Activated naive CD8-positive, alpha-beta T cell treated with anti-CD3 and anti-CD28 coated beads for 36 hours (primary cell): ENCODE measurements around the gene CCDC12. TPM values are rescaled to one million over a fixed set of nuclear protein-coding genes. Genes with fewer than 3 reads are reported as not detected.

ENCODE experiments used
- DNase-seq: peaks from one replicate; pipeline ENCODE4 v3.0.0; 2021
- H3K27ac Mint-ChIP-seq: one replicate; pipeline ENCODE4 v1.8.0; 2022; ENCODE audit warnings: mild to moderate bottlenecking, moderate library complexity, mixed read lengths
- H3K27me3 Mint-ChIP-seq: one replicate; pipeline ENCODE4 v1.8.0; 2022; ENCODE audit warnings: mild to moderate bottlenecking, mixed read lengths
- H3K36me3 Mint-ChIP-seq: one replicate; pipeline ENCODE4 v1.8.0; 2021; ENCODE audit warnings: mild to moderate bottlenecking, mixed read lengths
- H3K4me1 Mint-ChIP-seq: one replicate; pipeline ENCODE4 v1.8.0; 2021; ENCODE audit warnings: mixed read lengths
- H3K4me3 Mint-ChIP-seq: one replicate; pipeline ENCODE4 v1.8.0; 2022; ENCODE audit warnings: mild to moderate bottlenecking, moderate library complexity, mixed read lengths
- H3K9me3 Mint-ChIP-seq: one replicate; pipeline ENCODE4 v1.8.0; 2022; ENCODE audit warnings: mixed read lengths
- total RNA-seq, 2 experiments: library from RNA; stranded (reverse); gene quantifications; one replicate each; pipeline ENCODE4 v1.2.3, GENCODE V29; 2021

CCDC12 gene
- total RNA-seq, 2 experiments from 2014 or later = 48.8 to 55.4 TPM

DNA sequence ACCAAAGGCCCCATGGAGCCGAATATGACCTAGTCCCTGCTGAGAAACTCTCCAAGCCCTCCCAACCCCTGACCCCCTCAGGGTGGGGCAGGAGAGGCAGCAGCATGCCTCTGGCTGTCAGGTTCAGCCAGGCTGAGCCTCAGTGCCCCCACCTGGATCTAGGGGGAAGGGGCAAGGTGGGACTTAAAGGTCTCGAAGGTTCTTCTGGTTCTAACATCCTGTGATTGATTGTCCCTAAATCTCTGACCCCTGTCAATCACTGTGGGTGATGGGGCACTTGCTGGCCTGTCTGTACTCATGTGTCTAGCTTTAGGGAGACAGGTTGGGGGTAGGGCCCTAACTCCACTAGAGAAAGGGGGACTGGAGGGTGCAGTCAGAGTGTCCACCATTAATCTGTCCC is 16.7 kb upstream of the CCDC12 start:
- H3K4me1 Mint-ChIP-seq = peaks cover 16% of the 10 kb centered on the region
- no peaks in the 10 kb centered on the region for H3K9me3 Mint-ChIP-seq
- no peak overlapping the region for H3K27ac Mint-ChIP-seq
- no peak overlapping the region for H3K4me3 Mint-ChIP-seq
- no peaks in the 10 kb centered on the region for H3K27me3 Mint-ChIP-seq
- DNase-seq = no peak
- peaks cover 25% of the 10 kb centered on the region for H3K36me3 Mint-ChIP-seq

DNA sequence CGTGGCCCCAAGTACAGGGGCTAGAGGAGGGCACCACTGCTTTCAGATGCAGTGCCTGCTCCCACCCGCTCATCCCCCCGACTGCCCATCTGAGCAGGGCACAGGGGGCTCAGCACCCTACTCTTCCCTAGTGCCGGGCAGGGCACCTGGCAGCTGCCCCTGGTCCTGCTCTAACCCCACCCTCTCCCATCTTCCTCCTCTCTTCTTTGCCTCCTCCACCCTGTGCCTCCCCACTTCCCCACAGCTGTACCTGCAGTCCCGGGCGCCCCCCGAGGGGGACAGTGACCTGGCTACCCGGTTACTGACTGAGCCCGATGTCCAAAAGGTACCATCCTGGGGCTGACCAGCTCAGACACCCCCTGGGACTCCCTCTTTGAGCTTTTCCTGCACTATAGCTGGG is 15.7 kb upstream of the CCDC12 start:
- Mint-ChIP-seq H3K9me3 (no peaks in the 10 kb centered on the region), H3K27ac (no peak overlapping the region), H3K4me1 (peaks cover 20% of the 10 kb centered on the region), H3K36me3 (peaks cover 17% of the 10 kb centered on the region), H3K27me3 (no peaks in the 10 kb centered on the region), H3K4me3 (no peak overlapping the region)
- DNase-seq = no peak

DNA sequence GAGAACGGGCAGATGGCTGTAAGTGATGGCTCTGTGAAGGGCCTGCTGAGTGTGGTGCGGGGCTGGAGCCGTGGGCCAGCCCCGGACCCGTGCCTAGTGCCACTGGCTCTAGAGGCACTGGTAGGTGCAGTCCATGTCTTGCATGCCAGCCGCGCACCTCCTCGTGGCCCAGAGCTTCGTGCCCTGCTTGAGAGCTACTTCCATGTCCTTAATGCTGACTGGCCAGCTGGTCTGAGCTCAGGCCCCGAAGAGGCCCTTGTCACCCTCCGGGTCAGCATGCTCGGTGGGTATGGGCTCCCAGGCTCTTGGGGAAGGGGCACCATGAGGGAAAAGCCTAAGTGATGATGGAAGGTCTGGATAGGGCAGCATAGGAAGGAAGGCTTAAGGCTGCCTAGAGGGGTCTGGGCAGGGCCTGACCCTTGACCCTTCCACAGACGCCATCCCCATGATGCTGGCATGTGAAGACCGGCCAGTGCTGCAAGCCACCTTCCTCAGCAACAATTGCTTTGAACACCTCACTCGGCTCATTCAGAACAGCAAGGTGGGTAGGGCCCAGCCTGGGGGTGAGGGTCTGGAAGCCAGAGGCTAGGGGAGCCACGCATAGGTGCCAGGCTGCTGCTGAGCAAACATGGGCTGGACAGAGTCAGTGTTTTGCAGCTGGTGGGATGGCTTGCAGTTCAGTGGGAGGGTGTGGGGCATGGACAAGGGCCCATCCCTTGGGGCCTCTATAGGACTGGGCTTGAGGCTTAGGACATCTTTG is 15.0 kb upstream of the CCDC12 start:
- no peak overlapping the region for H3K4me3 Mint-ChIP-seq
- peaks cover 18% of the 10 kb centered on the region for H3K36me3 Mint-ChIP-seq
- peaks cover 21% of the 10 kb centered on the region for H3K4me1 Mint-ChIP-seq
- no peaks in the 10 kb centered on the region for H3K9me3 Mint-ChIP-seq
- H3K27me3 Mint-ChIP-seq = no peaks in the 10 kb centered on the region
- no peak overlapping the region for H3K27ac Mint-ChIP-seq
- DNase-seq = no peak

DNA sequence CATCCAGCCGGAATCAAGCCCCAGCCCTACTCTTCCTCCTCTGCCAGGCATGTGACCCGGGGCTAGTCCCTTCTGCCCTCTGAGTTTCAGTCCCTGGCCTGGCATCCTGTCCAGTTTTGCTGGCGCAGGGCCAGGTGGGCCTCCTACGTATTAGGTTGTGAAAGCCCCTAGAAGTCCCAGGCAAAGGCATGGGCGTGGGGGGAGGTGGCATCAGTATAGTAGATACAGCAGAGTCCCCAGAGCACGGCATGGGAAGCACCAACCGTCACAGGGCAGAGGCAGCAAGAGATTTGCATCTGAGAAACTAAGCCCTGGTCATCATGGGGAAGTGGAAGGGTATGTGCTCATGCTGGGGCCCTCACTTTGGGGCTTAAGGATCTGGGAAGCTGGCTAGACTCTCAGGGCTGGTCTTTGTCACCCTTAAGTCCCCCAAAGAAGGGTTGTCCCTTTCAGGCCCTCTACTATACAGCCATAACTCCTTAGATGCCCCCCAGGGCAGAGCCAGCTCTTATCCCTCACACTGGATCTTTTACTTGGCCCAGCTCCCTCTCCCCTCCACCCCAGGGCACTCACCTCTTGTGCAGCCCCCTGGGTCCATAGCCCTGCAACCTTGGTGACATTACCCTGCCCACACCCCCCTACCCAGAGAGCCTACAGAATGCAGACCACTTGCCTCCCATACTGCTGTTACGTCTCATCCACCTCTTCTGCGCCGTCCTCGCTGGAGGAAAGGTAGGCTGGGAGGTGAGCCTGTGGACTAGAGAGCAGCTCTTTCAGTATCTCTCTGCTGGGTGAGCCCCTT is 14.2 kb upstream of the CCDC12 start:
- H3K27ac Mint-ChIP-seq = no peak overlapping the region
- H3K4me3 Mint-ChIP-seq = no peak overlapping the region
- no peaks in the 10 kb centered on the region for H3K9me3 Mint-ChIP-seq
- H3K36me3 Mint-ChIP-seq = peaks cover 18% of the 10 kb centered on the region
- H3K27me3 Mint-ChIP-seq = no peaks in the 10 kb centered on the region
- peaks cover 29% of the 10 kb centered on the region for H3K4me1 Mint-ChIP-seq
- no peak for DNase-seq

DNA sequence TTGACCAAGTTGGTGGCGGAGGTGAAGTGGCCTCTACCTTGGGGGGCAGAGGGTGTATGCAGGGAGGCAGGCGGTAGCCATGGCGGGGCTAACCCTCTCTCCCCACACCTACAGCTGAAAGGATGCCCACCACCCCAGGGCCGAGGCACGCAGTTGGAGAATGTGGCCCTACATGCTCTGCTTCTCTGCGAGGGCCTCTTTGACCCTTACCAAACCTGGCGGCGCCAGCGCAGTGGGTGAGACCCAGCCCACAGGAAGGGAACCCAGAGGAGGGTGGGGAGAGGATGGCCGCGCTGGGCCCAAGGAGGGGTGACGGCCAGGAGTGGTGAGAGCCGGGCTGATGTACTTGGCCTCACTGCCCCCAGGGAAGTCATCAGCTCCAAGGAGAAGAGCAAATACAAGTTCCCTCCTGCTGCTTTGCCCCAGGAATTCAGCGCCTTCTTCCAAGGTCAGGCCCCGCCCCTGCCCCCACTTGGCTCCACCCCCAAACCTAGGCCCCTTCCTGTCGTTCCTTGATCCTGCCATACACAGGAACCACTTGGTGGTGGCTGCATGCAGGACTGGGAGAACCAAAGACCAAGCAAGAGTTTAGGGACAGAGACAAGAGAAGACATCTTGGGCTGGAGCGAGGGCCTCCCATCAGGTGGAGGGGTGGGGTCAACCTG is 12.7 kb upstream of the CCDC12 start:
- Mint-ChIP-seq H3K27ac (no peak overlapping the region), H3K9me3 (no peaks in the 10 kb centered on the region), H3K4me3 (no peak overlapping the region), H3K4me1 (peaks cover 41% of the 10 kb centered on the region), H3K36me3 (peaks cover 22% of the 10 kb centered on the region), H3K27me3 (no peaks in the 10 kb centered on the region)
- no peak for DNase-seq

DNA sequence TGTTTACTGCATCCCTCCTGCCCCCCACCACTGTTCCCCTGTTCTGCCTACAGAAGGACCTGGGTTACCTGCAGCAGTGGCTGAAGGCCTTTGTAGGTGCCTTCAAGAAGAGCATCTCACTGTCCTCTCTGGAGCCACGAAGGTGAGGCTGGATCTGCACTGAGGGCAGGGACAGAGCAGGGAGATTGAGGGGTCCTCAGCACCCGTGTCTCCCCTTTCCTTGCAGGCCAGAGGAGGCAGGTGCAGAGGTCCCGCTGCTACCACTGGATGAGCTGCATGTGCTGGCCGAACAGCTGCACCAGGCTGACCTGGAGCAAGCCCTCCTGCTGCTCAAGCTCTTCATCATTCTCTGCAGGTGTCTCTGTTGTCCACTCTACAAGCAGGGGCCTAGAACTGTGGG is 12.1 kb upstream of the CCDC12 start:
- Mint-ChIP-seq H3K4me1 (peaks cover 42% of the 10 kb centered on the region), H3K27ac (peak overlapping the region; percentile 89), H3K27me3 (no peaks in the 10 kb centered on the region), H3K36me3 (peaks cover 22% of the 10 kb centered on the region), H3K4me3 (peak overlapping the region; percentile 30), H3K9me3 (no peaks in the 10 kb centered on the region)
- no peak for DNase-seq

DNA sequence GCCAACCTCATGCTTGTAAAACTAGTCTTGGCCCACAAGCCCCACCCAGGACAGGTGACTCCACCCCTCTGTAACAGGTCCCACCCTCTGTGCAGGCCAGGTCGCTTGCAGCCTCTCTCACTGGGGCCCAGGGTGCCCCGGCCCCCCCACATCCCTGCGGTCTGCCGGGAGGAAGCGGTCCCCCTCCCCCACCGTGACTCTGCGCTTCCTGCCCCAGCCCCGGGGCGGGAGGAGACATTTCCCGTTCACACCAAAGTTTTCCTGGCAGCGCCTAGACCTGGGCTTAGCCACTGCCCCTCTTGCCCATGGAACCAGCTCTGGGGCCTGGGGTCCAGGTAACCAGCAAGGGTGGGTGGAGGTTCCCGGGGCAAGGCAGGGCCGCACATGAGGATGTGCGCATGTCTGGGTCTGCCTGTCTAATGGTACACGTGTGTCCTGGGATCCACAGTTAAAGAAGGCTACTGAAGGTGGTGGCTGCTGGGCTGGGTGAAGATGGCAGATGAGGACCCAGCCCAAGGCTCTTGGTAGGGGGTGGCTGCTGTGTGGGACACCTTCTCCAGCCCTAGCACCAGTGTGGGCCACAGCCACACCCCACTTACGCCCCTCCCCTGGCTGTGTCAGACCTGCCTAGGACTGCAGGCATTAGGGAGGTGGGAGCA is 11.3 kb upstream of the CCDC12 start:
- peak; percentile 85 for DNase-seq
- Mint-ChIP-seq H3K27ac (peak overlapping the region; percentile 89), H3K27me3 (no peaks in the 10 kb centered on the region), H3K36me3 (peaks cover 22% of the 10 kb centered on the region), H3K4me3 (peak overlapping the region; percentile 73), H3K9me3 (no peaks in the 10 kb centered on the region), H3K4me1 (peaks cover 42% of the 10 kb centered on the region)

DNA sequence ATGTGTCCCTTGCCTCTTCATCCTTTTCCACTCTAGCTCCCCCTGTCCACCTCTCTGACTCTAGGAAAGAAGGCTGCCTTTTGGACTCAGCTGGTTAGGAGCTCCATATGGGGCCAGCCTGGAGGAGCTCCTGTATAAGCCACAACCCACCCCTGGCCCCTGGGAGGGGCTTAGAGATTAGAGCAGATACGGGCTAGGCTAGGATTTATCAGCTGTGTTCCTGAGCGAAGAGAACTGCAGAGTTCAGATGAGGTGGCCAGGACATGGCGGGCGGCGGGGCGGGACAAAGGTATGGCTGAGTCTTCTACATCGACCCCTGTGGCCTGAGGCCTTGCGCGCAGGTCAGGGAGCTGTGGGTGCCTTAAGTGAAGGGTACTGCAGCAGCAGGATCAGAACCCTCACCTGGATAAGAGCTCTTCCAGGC is 10.8 kb upstream of the CCDC12 start:
- Mint-ChIP-seq H3K27ac (peak overlapping the region; percentile 89), H3K27me3 (no peaks in the 10 kb centered on the region), H3K9me3 (no peaks in the 10 kb centered on the region), H3K36me3 (peaks cover 22% of the 10 kb centered on the region), H3K4me3 (peak overlapping the region; percentile 73), H3K4me1 (peaks cover 42% of the 10 kb centered on the region)
- no peak for DNase-seq

DNA sequence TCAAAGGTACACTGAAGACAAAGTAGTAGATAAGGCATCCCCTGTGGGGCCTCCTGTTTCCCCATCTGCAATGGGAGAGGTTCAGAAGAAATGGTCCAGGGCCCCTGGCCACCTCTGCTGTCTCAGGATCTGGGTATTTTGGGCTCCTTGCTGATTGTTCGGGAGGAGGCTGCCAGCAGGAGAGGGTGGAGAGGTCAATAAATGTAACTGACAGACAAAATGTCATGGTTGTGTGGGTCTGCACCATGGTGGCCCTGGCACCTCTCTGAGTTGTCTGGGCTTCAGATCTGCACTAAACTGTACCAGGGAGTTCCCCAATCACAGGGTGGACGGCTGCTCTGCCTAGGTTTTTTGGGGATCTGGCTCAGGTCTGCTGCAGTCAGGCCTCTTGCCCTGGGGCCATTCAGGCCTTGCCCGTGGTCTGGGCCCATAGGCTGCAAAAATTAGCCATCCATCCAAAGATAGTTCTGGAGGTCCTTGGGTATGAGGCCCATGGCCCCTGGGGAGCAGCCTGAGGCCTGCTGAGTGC is 10.3 kb upstream of the CCDC12 start:
- no peak for DNase-seq
- peaks cover 22% of the 10 kb centered on the region for H3K36me3 Mint-ChIP-seq
- no peaks in the 10 kb centered on the region for H3K27me3 Mint-ChIP-seq
- peak overlapping the region; percentile 89 for H3K27ac Mint-ChIP-seq
- H3K4me3 Mint-ChIP-seq = no peak overlapping the region
- H3K4me1 Mint-ChIP-seq = peaks cover 42% of the 10 kb centered on the region
- H3K9me3 Mint-ChIP-seq = no peaks in the 10 kb centered on the region

DNA sequence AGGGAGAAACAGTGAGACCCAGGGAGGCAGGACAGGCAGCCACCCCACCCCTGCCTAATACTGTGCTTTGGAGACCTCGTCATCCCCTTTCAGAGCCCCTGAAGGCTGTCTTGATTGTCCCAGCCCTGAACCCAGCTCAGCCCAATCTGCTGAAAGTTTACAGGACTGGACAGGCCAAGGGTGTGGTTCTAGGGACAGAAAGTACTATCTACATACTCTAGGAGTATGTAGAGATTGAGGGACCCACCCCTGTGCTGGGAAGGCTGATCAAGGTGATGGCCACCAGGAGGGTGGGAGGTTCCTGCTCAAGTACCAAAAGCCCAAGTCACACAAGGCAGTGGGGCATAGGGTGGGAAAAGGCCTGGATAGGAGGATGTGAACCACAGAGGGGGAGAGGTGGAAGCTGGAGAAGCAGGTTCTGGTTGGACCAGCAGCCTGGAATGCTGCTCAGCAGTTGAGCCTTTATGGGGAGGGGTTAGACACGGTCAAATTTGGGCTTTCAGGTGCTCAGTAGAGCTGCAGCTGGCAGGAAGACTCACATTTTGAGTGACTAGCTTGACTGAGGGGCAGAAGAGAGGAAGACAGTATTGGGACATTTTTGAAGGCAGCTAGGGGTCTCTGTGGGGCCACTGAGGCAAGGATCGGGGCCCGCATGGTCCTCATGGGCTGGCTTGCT is 9.6 kb upstream of the CCDC12 start:
- DNase-seq = no peak
- H3K4me1 Mint-ChIP-seq = peaks cover 43% of the 10 kb centered on the region
- peak overlapping the region; percentile 47 for H3K27ac Mint-ChIP-seq
- no peak overlapping the region for H3K4me3 Mint-ChIP-seq
- H3K9me3 Mint-ChIP-seq = no peaks in the 10 kb centered on the region
- no peaks in the 10 kb centered on the region for H3K27me3 Mint-ChIP-seq
- peaks cover 23% of the 10 kb centered on the region for H3K36me3 Mint-ChIP-seq

DNA sequence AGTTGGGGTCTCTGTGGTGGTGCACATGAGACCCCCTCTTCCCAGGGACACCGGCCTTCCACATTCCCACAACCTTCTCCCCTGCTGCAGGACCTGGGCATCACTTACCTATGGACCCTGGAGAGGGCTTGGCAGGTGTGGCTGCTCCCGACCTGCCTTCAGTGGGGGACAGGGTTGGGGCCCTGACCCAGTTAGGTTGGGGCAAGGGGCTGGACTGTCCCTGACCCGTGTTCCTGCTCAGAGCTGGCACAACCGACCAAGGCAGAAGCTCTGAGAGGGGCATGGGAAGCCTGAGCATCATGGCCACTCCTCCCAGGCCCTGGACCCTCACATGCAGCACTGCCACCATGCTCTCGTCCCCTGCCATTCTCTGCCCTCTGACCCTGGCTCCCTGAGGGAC is 9.0 kb upstream of the CCDC12 start:
- Mint-ChIP-seq H3K27me3 (no peaks in the 10 kb centered on the region), H3K9me3 (no peaks in the 10 kb centered on the region), H3K27ac (no peak overlapping the region), H3K4me3 (no peak overlapping the region), H3K36me3 (peaks cover 25% of the 10 kb centered on the region), H3K4me1 (peaks cover 49% of the 10 kb centered on the region)
- no peak for DNase-seq

DNA sequence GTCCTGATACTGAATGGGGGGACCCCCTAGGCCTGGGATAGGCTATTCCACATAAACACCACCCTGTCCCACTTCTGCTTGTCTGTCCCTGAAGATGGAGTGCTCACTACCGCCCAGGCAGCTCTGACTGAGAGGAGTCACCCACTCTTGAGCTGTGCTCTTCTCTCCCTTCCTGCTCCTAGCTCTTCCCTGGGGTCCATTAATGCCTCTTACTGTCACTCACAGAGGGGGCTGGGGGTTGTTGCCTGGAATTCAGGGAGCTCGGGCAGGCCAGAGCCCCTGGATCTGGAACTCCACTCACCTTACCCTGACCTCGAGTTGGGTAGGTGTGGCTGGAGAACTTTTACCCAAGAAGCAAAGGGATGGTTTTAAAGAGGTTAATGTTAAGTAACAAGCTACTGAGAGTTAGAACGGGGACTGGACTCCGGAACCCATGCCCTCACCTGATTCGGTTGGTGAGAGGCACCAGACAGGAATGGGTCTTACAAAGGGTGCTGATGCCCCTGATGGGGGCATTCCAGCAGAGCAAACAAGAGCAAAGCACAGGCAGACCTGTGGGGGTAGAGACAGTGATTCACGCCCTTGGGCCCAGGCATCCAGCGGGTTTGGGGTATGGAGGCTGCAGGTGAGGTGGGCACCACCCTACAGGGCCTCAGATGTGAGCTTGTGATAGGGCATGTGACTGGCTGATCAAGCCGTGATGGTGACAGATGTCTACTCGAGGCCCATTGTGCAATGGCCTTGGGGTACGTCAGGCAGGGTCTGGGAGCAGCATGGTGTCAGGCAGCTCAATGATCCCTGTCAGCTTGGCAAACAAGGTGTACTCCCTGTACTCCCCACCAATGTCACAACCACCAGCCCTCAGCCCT is 8.3 kb upstream of the CCDC12 start:
- H3K9me3 Mint-ChIP-seq = no peaks in the 10 kb centered on the region
- H3K4me3 Mint-ChIP-seq = no peak overlapping the region
- no peaks in the 10 kb centered on the region for H3K27me3 Mint-ChIP-seq
- H3K27ac Mint-ChIP-seq = no peak overlapping the region
- peaks cover 23% of the 10 kb centered on the region for H3K36me3 Mint-ChIP-seq
- peaks cover 49% of the 10 kb centered on the region for H3K4me1 Mint-ChIP-seq
- no peak for DNase-seq

DNA sequence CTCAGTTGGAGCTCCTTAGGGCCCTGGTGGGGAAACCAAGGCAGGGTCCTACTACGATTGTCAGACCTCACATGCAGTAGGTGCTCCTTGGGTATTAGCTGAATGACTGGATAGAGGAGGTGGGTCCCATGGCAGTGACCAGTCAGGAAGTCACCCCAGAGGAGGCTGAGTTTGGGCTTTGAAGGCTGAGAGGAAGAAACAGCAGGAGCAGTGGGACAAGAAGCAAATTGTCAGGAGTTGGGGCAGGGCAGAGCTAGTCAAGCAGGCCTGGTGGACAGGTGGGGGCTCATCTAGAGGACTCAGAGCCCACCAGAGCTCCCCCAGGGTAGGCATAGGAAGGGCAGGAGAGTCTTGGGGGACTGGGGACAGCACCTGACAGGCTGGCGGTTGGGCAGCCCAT is 6.0 kb upstream of the CCDC12 start:
- Mint-ChIP-seq H3K4me3 (no peak overlapping the region), H3K4me1 (peaks cover 48% of the 10 kb centered on the region), H3K27ac (no peak overlapping the region), H3K27me3 (no peaks in the 10 kb centered on the region), H3K9me3 (no peaks in the 10 kb centered on the region), H3K36me3 (peaks cover 10% of the 10 kb centered on the region)
- no peak for DNase-seq
